ENCODE results near the gene CLDN22.

GRCh38 chr4:183354219-183354618 is 34.1 kb upstream of the CLDN22 start:
- no peak for TF ChIP-seq CTCF (IDR thresholded peaks at IDR 0.05; ENCODE audit: poor library complexity)
- TF ChIP-seq EZH2 (IDR thresholded peaks at IDR 0.05; ENCODE audit: borderline replicate concordance): no peak
- TF ChIP-seq EZH2phosphoT487 (IDR thresholded peaks at IDR 0.05; ENCODE audit: low read depth, severe bottlenecking, unreplicated experiment): no peak

Measured in hepatocyte (in vitro differentiated cells).